Coronary artery (tissue), 2 donors: Measurements from ENCODE around the gene TXNRD1.

ENCODE experiments used
- DNase-seq: peaks from one replicate; pipeline ENCODE4 v3.0.0-alpha.2; 2017; ENCODE audit warnings: low spot score
- H3K27ac ChIP-seq, 2 donors: fragments of 200-600 bp; sonication (generic); one replicate each; pipeline ENCODE4 v1.5.1; 2016 to 2019
- H3K4me3 ChIP-seq: fragments of 200-600 bp; sonication (generic); 2 replicates; pipeline ENCODE4 v1.5.1; 2016; ENCODE audit warnings: mild to moderate bottlenecking, moderate library complexity
- TF ChIP-seq, protein P1 (sequence below): fragments of 200-600 bp; sonication (generic); IDR thresholded peaks from one replicate; pipeline ENCODE4 v1.5.1; 2019; ENCODE audit warnings: antibody characterized with exemption

TXNRD1 gene

DNA sequence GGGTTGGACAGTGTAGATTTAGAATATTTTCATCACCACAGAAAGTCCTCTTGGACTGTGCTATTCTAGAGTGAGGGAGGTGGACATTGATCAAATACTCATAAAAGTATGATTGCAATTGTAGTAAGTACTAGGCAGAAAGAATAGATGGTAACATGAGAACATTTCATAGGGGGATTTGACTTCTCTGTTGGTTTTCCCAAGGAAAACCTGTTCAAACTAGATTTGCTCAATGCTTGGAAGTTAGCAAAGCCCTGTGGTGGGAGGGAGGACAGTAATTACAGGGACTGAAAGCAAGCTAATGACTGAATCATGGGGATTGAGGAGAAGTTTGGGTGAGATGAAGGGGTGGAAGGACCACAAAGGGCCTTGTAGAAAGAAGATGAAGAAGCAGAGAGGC is 63.6 kb downstream of the TXNRD1 start:
- DNase-seq: no peak
- Histone ChIP-seq H3K4me3 (no peak overlapping the region), H3K27ac (no peak overlapping the region)
- TF ChIP-seq, protein P1, sequence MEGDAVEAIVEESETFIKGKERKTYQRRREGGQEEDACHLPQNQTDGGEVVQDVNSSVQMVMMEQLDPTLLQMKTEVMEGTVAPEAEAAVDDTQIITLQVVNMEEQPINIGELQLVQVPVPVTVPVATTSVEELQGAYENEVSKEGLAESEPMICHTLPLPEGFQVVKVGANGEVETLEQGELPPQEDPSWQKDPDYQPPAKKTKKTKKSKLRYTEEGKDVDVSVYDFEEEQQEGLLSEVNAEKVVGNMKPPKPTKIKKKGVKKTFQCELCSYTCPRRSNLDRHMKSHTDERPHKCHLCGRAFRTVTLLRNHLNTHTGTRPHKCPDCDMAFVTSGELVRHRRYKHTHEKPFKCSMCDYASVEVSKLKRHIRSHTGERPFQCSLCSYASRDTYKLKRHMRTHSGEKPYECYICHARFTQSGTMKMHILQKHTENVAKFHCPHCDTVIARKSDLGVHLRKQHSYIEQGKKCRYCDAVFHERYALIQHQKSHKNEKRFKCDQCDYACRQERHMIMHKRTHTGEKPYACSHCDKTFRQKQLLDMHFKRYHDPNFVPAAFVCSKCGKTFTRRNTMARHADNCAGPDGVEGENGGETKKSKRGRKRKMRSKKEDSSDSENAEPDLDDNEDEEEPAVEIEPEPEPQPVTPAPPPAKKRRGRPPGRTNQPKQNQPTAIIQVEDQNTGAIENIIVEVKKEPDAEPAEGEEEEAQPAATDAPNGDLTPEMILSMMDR: no peak

GRCh38 chr12:104280111-104280510 is 64.5 kb downstream of the TXNRD1 start:
- TF ChIP-seq, protein P1: no peak
- DNase-seq: no peak
- Histone ChIP-seq H3K27ac (peak overlapping the region; percentile 9 to 60), H3K4me3 (no peak overlapping the region)

GRCh38 chr12:104280717-104281458 is 65.3 kb downstream of the TXNRD1 start:
- no peak for DNase-seq

GRCh38 chr12:104281636-104282035 is 66.1 kb downstream of the TXNRD1 start:
- DNase-seq: no peak
- no peak overlapping the region for H3K4me3 ChIP-seq
- peak overlapping the region; percentile 13 to 54 for H3K27ac ChIP-seq
- TF ChIP-seq, protein P1: no peak

More at GRCh38 chr12:104280717-104281458, 65.3 kb downstream of the TXNRD1 start:
- no peak overlapping the region for H3K4me3 ChIP-seq
- TF ChIP-seq, protein P1: no peak
- peak overlapping the region; percentile 32 to 60 for H3K27ac ChIP-seq

GRCh38 chr12:104282109-104282508 is 66.5 kb downstream of the TXNRD1 start:
- TF ChIP-seq, protein P1: no peak
- H3K27ac ChIP-seq: peak overlapping the region; percentile 13 to 30
- no peak overlapping the region for H3K4me3 ChIP-seq
- no peak for DNase-seq

DNA sequence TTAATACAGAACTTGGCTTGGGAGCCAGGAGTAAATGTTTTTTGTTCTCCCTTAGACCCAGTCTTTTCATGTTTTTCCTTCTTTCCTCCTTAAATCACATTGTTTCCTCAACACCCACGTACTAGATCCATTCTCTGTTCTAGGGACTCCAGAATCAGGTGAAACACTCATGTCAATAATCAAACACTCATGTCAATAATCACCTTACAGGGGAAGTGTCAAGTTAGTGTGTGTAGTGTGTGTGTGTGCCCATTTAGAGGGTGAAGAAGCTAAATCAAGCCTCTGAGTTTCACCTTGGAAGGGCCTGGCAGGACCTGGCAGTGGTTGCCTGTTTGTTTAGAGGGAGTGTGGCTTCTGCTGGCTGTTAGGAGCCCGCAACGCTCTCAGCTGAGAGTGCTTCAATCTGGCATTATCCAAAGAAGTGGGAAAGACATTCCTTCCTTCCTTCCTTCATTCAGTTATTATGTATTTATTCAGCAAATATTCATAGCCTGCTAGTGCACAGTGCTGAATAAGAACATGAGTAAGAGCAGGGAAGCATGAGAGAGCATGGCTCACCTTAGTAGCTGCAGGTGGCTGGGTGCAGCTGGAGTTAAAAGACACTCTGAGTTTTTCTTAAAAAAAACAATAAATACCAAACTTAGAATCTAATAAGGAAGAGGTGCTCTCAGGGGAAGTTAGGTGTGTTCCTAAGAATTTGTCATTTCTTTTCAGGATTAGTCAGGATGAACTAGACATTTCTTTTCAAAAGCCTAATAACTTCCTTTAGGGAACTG is 70.3 kb downstream of the TXNRD1 start:
- H3K4me3 ChIP-seq: peak overlapping the region; percentile 89
- peak overlapping the region; percentile 91 to 97 for H3K27ac ChIP-seq
- DNase-seq: no peak
- TF ChIP-seq, protein P1: no peak
